Mucosa of gallbladder (tissue), 1 donor: ENCODE measurements around the gene GABBR1. TPM values are rescaled to one million over a fixed set of nuclear protein-coding genes. Genes with fewer than 3 reads are reported as not detected.

Source experiments
- DNase-seq: peaks from one replicate; pipeline ENCODE4 v3.0.0-alpha.2; 2020; ENCODE audit warnings: low spot score
- total RNA-seq: library from RNA; stranded (reverse); gene quantifications from one replicate; pipeline ENCODE4 v1.2.1, GENCODE V29; 2021
- donor health status: DM: no; HTN: no; CAD: no.

Gene GABBR1
- total RNA-seq, 1 donor from 2014 or later: 52.4 TPM

- DNase-seq: no peak
These were observed 66.1 kb downstream of the GABBR1 start for GRCh38 chr6:29566856-29567255.

DNA sequence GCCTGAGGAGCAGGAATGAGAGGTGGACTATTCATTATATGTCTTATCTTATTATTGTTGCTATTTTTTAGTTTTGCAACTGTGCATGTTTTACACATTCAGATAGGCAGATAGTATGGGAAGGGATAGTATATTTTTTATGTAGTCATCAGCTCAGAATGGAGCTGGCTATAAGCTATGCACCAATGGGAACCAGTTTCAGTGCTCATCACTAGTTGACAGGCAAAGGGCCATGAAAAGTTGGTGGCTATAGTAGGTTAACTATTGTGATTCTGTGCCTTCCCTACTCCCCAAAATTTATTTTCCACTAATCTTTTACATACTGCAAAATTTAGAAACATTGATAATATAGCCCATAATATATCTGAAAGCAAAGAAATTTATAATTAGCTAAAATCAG, 68.1 kb downstream of the GABBR1 start:
- no peak for DNase-seq

GRCh38 chr6:29563435-29563965, 69.5 kb downstream of the GABBR1 start:
- no peak for DNase-seq

DNA sequence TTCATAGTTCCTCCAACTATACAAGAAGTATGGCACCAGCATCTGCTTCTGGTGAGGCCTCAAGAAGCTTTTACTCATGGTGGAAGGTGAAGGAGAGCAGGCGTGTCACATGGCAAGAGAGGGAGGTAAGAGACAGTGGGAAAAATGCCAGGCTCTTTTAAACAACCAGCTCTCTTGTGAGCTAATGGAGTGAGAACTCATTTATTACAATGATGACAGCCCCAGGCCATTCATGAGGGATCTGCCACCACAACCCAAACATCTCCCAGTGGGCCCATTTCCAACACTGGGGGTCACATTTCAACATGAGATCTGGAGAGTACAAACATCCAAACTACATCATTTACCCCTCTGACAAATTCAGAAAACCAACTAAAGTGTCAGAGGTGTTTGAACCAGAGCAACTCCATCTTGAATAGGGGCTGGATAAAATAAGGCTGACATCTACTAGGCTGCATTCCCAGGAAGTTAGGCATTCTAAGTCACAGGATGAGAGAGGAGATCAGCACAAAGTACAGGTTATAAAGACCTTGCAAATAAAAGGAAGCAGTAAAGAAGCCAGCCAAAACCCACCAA, 71.3 kb downstream of the GABBR1 start:
- DNase-seq: no peak

DNA sequence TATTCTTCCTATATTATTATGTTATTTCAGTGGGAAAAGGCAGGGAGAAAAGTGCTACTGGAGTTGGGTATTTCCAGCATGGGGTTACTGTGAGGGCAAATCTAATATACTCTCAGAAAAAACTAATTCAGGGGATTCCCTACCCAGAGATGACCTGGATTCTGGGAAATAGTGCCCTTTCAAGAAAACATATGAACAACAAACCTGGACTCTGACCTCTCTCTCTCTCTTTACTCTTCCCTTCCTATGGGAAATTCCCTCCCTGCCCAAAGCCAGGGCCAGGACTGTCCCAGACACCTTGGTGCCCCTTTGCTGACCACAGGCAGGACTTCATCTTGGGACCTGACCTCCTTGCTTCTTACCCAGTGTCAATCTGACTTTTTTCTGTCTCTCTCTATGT, 71.9 kb downstream of the GABBR1 start:
- DNase-seq: no peak

- DNase-seq: no peak
These were observed 73.3 kb downstream of the GABBR1 start, which contains the start of gene UBD for GRCh38 chr6:29559524-29560287. UBD (minus strand) TSS chr6:29559732; CDS start chr6:29559701, 31 bp downstream.

DNA sequence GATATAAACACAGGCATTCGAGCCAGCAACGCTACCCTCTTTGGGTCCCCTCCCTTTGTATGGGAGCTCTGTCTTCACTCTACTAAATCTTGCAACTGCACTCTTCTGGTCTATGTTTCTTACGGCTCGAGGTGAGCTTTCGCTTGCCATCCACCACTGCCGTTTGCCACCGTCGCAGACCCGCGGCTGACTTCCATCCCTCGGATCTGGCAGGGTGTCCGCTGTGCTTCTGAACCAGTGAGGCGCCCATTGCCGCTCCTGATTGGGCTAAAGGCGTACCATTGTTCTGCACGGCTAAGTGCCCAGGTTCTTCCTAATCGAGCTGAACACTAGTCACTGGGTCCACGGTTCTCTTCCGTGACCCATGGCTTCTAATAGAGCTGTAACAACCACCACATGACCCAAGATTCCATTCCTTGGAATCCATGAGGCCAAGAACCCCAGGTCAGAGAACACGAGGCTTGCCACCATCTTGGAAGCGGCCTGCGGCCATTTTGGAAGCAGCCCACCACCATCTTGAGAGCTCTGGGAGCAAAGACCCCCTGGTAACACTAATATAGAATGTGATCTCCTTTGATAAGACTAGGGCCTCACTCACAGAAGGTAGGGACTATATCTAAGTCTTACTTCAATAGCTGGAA, 74.4 kb downstream of the GABBR1 start:
- no peak for DNase-seq

- no peak for DNase-seq
These were observed 75.7 kb downstream of the GABBR1 start for GRCh38 chr6:29557320-29557719.

- no peak for DNase-seq
These were observed 78.2 kb downstream of the GABBR1 start for GRCh38 chr6:29554764-29555163.

DNA sequence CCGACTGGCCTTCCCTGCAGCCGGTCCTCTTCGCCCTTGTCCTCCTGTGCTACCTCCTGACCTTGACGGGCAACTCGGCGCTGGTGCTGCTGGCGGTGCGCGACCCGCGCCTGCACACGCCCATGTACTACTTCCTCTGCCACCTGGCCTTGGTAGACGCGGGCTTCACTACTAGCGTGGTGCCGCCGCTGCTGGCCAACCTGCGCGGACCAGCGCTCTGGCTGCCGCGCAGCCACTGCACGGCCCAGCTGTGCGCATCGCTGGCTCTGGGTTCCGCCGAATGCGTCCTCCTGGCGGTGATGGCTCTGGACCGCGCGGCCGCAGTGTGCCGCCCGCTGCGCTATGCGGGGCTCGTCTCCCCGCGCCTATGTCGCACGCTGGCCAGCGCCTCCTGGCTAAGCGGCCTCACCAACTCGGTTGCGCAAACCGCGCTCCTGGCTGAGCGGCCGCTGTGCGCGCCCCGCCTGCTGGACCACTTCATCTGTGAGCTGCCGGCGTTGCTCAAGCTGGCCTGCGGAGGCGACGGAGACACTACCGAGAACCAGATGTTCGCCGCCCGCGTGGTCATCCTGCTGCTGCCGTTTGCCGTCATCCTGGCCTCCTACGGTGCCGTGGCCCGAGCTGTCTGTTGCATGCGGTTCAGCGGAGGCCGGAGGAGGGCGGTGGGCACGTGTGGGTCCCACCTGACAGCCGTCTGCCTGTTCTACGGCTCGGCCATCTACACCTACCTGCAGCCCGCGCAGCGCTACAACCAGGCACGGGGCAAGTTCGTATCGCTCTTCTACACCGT, 79.5 kb downstream of the GABBR1 start:
- DNase-seq: peak; percentile 75

- DNase-seq: peak; percentile 38
These were observed 80.4 kb downstream of the GABBR1 start for GRCh38 chr6:29552512-29553051.

GRCh38 chr6:29547573-29547972, 85.4 kb downstream of the GABBR1 start:
- no peak for DNase-seq

- no peak for DNase-seq
These were observed 95.1 kb downstream of the GABBR1 start for GRCh38 chr6:29537714-29538403.

GRCh38 chr6:29532320-29532951, 100.5 kb downstream of the GABBR1 start:
- no peak for DNase-seq

GRCh38 chr6:29531668-29532067, 101.3 kb downstream of the GABBR1 start:
- peak; percentile 4 for DNase-seq

- DNase-seq: no peak
These were observed 102.2 kb downstream of the GABBR1 start for GRCh38 chr6:29530671-29531310.

DNA sequence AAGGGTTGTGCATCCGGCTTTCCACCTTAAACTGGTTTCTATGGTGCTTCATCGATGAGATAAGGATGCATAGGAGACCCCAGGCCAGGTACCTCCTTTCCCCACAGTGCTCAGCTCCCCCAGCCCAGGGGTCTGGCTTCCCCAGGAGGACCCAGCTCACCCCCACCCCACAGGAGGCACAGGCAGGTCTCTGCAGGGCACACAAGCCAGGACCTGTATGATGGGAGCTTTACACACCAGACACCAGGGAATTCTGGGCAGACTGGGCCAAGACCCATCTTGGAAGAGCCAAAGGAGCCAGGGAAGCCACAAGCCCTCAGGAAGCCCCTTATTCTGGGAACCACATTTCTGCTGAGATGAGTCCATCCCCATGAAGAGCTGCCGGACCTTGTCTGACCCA, 103.0 kb downstream of the GABBR1 start:
- DNase-seq: no peak

- no peak for DNase-seq
These were observed 103.9 kb downstream of the GABBR1 start for GRCh38 chr6:29528988-29529560.

GRCh38 chr6:29528300-29528931, 104.6 kb downstream of the GABBR1 start:
- no peak for DNase-seq
